HG03469 (cell line): Measurements from ENCODE around the gene PSMG3.

ENCODE experiments used
- ATAC-seq: cut with Tn5 transposase; IDR thresholded peaks from one replicate; pipeline ENCODE4 v1.9.1; 2021; ENCODE audit warnings: mild to moderate bottlenecking, moderate library complexity, moderate number of reproducible peaks; ENCODE audit not compliant: unreplicated experiment

Gene PSMG3

DNA sequence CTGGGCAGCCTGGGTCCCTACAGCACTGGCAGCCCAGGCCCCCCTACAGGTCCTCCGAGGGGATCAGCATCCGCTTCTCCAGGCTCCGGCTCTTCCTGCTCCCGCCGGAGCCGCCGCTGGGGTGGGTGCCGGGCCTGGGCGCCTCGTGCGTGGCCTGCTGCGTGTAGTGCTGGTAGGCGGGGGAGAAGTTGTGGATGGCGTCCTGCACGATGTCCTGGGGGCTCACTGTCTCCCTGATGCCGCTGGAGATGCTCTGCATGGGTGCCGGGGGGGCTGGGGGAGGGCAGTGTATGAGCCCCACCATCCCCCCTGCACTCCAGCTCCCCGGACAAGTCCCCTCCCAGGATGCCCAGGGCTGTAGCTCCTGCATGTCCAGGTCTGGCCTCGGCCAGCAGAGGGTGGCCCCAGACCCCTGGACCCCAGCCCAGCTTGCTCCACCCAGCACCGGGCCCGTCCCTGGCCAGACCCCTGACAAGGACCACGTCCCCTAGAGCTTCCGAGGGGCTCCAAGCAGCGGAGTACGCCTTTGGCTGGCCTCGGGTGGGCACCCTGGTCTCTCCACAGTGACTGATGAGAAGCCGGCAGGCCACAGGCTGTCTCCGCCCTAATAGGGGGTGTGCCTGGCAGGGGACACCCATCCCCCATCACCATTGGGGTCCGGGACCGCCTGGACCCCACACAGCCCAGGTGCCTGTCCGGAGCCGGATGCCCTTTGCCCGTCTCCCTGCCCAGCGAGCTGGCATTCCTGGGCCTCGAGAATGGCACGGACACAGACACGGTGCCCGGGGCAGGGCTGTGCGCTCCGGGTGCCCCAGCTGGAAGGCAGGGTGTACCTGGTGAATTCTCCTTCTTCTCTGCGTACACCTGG lies 22.7 kb downstream of the PSMG3 start:
- no peak for ATAC-seq

- no peak for ATAC-seq
Observed at GRCh38 chr7:1546274-1546908, 23.4 kb downstream of the PSMG3 start.

- no peak for ATAC-seq
Observed at GRCh38 chr7:1545417-1546246, 24.2 kb downstream of the PSMG3 start.

GRCh38 chr7:1544896-1545416 lies 24.9 kb downstream of the PSMG3 start:
- no peak for ATAC-seq

DNA sequence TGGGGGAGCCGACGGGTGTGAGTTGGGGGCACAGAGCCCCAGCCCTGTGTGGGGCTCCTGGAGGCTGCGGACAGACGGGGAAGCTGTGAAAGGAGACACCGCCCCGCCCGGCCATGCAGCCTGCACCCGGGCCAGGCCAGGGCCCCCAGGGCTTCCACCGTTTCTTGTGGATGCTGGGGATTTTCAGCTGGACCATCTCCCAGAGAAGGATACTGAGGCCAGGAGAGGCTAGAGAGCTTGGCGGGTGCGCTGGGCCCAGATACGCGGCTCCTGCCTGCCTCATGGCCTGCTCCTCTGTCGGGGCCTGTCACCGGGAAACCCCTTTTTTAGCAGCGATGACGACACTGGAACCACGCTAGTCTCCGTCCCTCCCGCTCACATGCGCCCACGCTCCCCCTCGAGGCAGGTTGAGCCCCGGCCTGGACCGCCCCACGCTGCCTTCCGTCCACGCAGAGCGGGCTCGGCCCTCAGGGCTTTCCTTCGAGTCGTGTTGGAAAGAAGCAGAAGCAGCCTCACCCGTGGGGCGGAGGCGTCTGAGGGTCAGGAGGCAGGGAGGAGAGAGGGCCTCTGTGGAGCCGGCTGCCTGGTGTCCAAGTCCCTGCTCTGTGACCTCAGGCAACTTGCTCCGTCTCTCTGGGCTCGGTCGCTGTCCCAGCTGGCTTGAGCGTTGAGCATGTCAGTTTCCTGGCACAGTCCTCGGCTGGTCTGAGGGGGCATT lies 25.5 kb downstream of the PSMG3 start:
- no peak for ATAC-seq

DNA sequence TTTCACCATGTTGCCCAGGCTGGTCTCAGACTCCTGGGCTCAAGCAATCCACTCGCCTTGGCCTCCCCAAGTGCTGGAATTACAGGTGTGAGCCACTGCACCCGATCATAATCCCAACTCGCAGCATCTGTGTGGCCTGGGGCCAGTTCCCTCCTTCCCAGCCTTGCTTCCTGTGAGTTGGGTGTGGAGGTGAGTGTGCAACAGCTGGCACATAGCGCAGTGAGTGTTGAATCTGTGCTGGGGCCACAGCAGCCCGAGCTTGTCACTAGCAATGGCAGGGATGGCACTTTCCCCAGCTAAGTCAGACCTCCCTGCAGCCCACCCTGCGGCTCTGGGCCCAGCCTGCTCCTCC lies 26.0 kb downstream of the PSMG3 start:
- no peak for ATAC-seq

- ATAC-seq: no peak
Observed at GRCh38 chr7:1542841-1543747, 26.7 kb downstream of the PSMG3 start.

GRCh38 chr7:1542329-1542728 lies 27.5 kb downstream of the PSMG3 start:
- ATAC-seq: no peak

GRCh38 chr7:1541431-1542162 lies 28.2 kb downstream of the PSMG3 start:
- no peak for ATAC-seq

- ATAC-seq: no peak
Observed at GRCh38 chr7:1540776-1541271, 29.0 kb downstream of the PSMG3 start.

DNA sequence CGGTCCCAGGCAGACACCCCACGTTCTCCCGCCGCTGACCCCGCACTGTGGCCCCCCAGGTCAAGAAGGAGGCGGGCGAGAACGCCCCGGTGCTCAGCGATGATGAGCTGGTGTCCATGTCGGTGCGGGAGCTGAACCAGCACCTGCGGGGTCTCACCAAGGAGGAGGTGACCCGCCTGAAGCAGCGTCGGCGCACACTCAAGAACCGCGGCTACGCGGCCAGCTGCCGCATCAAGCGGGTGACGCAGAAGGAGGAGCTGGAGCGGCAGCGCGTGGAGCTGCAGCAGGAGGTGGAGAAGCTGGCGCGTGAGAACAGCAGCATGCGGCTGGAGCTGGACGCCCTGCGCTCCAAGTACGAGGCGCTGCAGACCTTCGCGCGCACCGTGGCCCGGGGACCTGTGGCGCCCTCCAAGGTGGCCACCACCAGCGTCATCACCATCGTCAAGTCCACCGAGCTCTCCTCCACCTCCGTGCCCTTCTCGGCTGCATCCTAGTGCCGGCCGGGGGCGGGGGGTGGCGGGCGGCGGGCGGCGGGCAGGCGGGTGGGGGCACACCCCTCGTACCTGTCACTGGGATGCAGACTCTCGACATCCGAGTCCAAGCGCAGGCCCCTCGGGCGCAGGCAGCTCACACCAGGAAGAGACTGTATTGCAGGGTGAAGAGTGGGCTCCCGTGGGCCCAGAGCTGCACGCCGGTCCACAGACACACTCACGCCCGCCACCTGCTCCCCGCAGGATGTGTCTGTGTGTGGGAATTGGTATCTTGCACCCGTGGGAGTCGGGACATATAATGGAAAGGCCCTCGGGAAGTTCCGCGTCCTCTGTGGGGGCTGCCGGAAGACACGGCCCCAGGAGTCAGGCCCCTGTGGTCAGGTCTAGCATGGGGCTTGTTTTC lies 29.7 kb downstream of the PSMG3 start:
- no peak for ATAC-seq

GRCh38 chr7:1539181-1539881 lies 30.5 kb downstream of the PSMG3 start:
- no peak for ATAC-seq

- no peak for ATAC-seq
Observed at GRCh38 chr7:1538544-1539180, 31.2 kb downstream of the PSMG3 start.

GRCh38 chr7:1537535-1538412 lies 32.1 kb downstream of the PSMG3 start:
- no peak for ATAC-seq

GRCh38 chr7:1536743-1537534 lies 32.9 kb downstream of the PSMG3 start:
- ATAC-seq: no peak
